Right lobe of liver (tissue), 4 donors: Measurements from ENCODE around the gene TRDMT1.

ENCODE experiments used
- POLR2A ChIP-seq: fragments of 450-650 bp; IDR thresholded peaks from one replicate; pipeline ENCODE4 v1.6.1; 2017; ENCODE audit warnings: antibody characterized with exemption, mild to moderate bottlenecking
- TF ChIP-seq, protein P1 (sequence below), 4 donors: fragments of 200-600 bp in 3 of 4; fragments of 450-650 bp in 1 of 4; IDR thresholded peaks; one replicate each; pipeline versions ENCODE4 v1.5.1 to v1.8.0; 2016 to 2022; ENCODE audit warnings: antibody characterized with exemption in 4 of 4, mild to moderate bottlenecking in 2 of 4
- donor health status: DM: no; HTN: no; CAD: no.
- donor health status: DM: no; HTN: no; CAD: no.
- donor health status: DM: no; HTN: yes; CAD: no.

DNA sequence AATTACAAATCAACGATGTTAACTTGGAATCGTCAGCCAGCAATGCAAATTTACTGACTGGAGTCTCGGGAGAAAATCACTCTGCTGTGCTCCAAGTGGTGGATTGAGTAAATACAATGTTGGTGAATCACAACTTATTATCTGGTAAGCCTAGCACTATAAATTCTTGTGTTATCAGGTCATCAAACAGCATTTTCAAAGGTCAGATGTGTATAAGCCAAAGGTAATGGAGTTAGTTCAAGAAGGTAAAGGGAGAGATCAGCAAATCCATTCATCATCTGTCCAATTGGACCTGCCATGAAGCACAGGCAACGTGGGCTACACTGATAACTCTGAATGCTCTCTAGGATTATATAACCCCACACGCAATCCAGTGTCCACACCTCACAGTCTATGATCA, 85.8 kb downstream of the TRDMT1 start:
- TF ChIP-seq POLR2A, result no peak
- TF ChIP-seq, protein P1, sequence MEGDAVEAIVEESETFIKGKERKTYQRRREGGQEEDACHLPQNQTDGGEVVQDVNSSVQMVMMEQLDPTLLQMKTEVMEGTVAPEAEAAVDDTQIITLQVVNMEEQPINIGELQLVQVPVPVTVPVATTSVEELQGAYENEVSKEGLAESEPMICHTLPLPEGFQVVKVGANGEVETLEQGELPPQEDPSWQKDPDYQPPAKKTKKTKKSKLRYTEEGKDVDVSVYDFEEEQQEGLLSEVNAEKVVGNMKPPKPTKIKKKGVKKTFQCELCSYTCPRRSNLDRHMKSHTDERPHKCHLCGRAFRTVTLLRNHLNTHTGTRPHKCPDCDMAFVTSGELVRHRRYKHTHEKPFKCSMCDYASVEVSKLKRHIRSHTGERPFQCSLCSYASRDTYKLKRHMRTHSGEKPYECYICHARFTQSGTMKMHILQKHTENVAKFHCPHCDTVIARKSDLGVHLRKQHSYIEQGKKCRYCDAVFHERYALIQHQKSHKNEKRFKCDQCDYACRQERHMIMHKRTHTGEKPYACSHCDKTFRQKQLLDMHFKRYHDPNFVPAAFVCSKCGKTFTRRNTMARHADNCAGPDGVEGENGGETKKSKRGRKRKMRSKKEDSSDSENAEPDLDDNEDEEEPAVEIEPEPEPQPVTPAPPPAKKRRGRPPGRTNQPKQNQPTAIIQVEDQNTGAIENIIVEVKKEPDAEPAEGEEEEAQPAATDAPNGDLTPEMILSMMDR (IDR thresholded peaks at IDR 0.05), result no peak
